CD8-positive, alpha-beta memory T cell (primary cell): ENCODE measurements around the gene FBXW10B. TPM values are rescaled to one million over a fixed set of nuclear protein-coding genes. Genes with fewer than 3 reads are reported as not detected.
"Not testable (repeated sequence)": the region's sequence is repeated elsewhere in the genome, so short reads cannot be mapped to it uniquely, and the experiment has no call there.

Experiments used
- CTCF ChIA-PET: fragments of 350-600 bp; sonication (Branson Sonifier 250); formaldehyde crosslinking; loops from one replicate; lab custom pipeline; 2021; ENCODE audit warnings: antibody characterized with exemption; lab: Charles Lee
- POLR2A ChIA-PET: fragments of 350-600 bp; sonication (Branson Sonifier 250); formaldehyde crosslinking; loops from one replicate; lab custom pipeline; 2021; ENCODE audit warnings: antibody characterized with exemption; lab: Charles Lee
- DNase-seq, 5 donors: peaks; one replicate each; pipeline versions ENCODE4 v3.0.0 to v3.0.0-alpha.2; 2020 to 2022; ENCODE audit warnings: mixed read lengths in 1 of 5
- H3K27ac ChIP-seq: one replicate; pipeline ENCODE4 v1.7.0; 2013; ENCODE audit warnings: low read depth, mild to moderate bottlenecking, low read length, moderate library complexity
- H3K27me3 ChIP-seq: 2 replicates; pipeline ENCODE4 v1.7.0; 2013; ENCODE audit warnings: low read length, mild to moderate bottlenecking; ENCODE audit not compliant: insufficient read depth, poor library complexity, severe bottlenecking
- H3K36me3 ChIP-seq: 2 replicates; pipeline ENCODE4 v1.7.0; 2013; ENCODE audit warnings: mild to moderate bottlenecking, low read length, moderate library complexity; ENCODE audit not compliant: insufficient read depth
- H3K4me1 ChIP-seq: 2 replicates; pipeline ENCODE4 v1.7.0; 2013; ENCODE audit warnings: mild to moderate bottlenecking, low read length, moderate library complexity; ENCODE audit not compliant: insufficient read depth
- H3K4me3 ChIP-seq: 2 replicates; pipeline ENCODE4 v1.7.0; 2013; ENCODE audit warnings: mild to moderate bottlenecking, low read length
- H3K9me3 ChIP-seq: 2 replicates; pipeline ENCODE4 v1.7.0; 2013; ENCODE audit warnings: mild to moderate bottlenecking, low read length
- H3K27ac Mint-ChIP-seq, 8 donors: one replicate each; pipeline ENCODE4 v1.8.0; 2020 to 2021; ENCODE audit warnings: mixed read lengths in 8 of 8, mild to moderate bottlenecking in 6 of 8, inconsistent platforms in 3 of 8, moderate library complexity in 3 of 8
- H3K27me3 Mint-ChIP-seq, 2 donors: one replicate each; pipeline ENCODE4 v1.8.0; 2020 to 2021; ENCODE audit warnings: mixed read lengths in 2 of 2, mild to moderate bottlenecking in 1 of 2, moderate library complexity in 1 of 2
- H3K36me3 Mint-ChIP-seq, 3 donors: one replicate each; pipeline ENCODE4 v1.8.0; 2020 to 2021; ENCODE audit warnings: mixed read lengths in 3 of 3, inconsistent platforms in 1 of 3, mild to moderate bottlenecking in 1 of 3
- H3K4me1 Mint-ChIP-seq, 3 donors: one replicate each; pipeline ENCODE4 v1.8.0; 2020 to 2021; ENCODE audit warnings: mixed read lengths in 3 of 3, inconsistent platforms in 1 of 3, mild to moderate bottlenecking in 1 of 3
- H3K4me3 Mint-ChIP-seq, 7 donors: one replicate each; pipeline ENCODE4 v1.8.0; 2020 to 2021; ENCODE audit warnings: mixed read lengths in 7 of 7, mild to moderate bottlenecking in 6 of 7, moderate library complexity in 4 of 7, inconsistent platforms in 2 of 7
- H3K9me3 Mint-ChIP-seq, 5 donors: one replicate each; pipeline ENCODE4 v1.8.0; 2020 to 2022; ENCODE audit warnings: mixed read lengths in 5 of 5, mild to moderate bottlenecking in 3 of 5, moderate library complexity in 2 of 5, inconsistent platforms in 1 of 5
- polyA plus RNA-seq: library from polyadenylated mRNA; unstranded; fragments of 300-500 nt; fragmentation: Illumina TruSeq; gene quantifications from one replicate; pipeline ENCODE4 v1.2.3, GENCODE V29; 2021
- total RNA-seq, 2 experiments: library from RNA; stranded (reverse); gene quantifications; one replicate each; pipeline ENCODE4 v1.2.3, GENCODE V29; 2021

FBXW10B gene
- total and polyA plus RNA-seq, 3 experiments from 2014 or later, result 0.26 to 0.89 TPM; not detected in 1

DNA sequence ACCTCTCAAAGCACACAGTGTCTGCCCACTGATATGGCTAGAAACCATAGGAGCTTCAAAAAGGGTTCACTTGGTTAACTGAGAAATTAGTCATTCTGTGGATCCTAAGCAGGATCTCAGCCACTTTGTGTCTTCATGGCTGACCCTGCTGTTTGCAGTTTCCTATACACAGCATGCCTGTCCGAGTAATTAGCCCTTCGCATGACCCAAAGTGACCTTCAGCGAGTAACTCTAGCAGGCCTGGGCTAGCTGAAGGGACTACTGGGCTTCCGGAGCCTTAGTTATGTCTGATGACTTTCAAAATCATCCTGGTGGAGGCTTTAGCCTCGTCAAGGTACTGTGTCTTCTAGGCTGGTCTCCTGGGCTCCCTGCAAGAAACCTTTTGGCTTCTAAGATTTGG, 28.9 kb upstream of the FBXW10B start:
- no peaks in the 10 kb centered on the region for H3K27me3 ChIP-seq
- H3K4me1 ChIP-seq, result no peaks in the 10 kb centered on the region
- no peak overlapping the region for H3K27ac Mint-ChIP-seq
- no peaks in the 10 kb centered on the region for H3K9me3 Mint-ChIP-seq
- DNase-seq, result no peak
- H3K27me3 Mint-ChIP-seq, result no peaks in the 10 kb centered on the region
- H3K36me3 Mint-ChIP-seq, result peaks cover 0 to 3% (median 0%) of the 10 kb centered on the region in 3 donors
- H3K27ac ChIP-seq, result no peak overlapping the region
- H3K4me3 ChIP-seq, result no peak overlapping the region
- peaks cover 7 to 11% (median 7%) of the 10 kb centered on the region in 3 donors for H3K4me1 Mint-ChIP-seq
- H3K36me3 ChIP-seq, result no peaks in the 10 kb centered on the region
- CTCF ChIA-PET, result no interaction called here
- POLR2A ChIA-PET, result no interaction called here
- no peaks in the 10 kb centered on the region for H3K9me3 ChIP-seq
- H3K4me3 Mint-ChIP-seq, result no peak overlapping the region

DNA sequence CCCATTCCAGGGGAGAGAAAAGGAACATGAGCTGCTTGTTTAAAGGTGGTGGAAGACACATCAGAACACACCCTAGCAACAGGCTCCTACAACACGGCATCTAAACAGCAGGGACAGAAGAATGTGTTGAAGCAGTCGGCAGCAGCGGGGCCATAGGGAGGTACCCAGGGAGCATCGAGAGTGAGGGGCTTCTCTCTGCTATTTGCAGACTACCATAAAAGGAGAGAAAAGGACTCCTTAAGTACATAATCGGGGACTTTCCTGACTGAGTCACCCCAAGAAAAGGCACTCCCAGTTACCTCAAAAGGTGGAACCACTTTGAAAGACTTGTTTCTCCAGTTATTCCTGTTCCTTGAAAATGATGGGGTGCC, 26.4 kb upstream of the FBXW10B start:
- H3K27me3 Mint-ChIP-seq, H3K27ac ChIP-seq, H3K4me1 ChIP-seq, H3K27me3 ChIP-seq, H3K36me3 Mint-ChIP-seq, H3K4me3 Mint-ChIP-seq, H3K9me3 ChIP-seq, H3K4me1 Mint-ChIP-seq, H3K9me3 Mint-ChIP-seq, POLR2A ChIA-PET, DNase-seq, CTCF ChIA-PET, H3K4me3 ChIP-seq, H3K36me3 ChIP-seq: not testable (repeated sequence)
- peak overlapping the region in 1 of 8 donors; percentile 13 for H3K27ac Mint-ChIP-seq

- H3K36me3 Mint-ChIP-seq, H3K4me3 ChIP-seq, H3K27me3 ChIP-seq, POLR2A ChIA-PET, H3K4me1 ChIP-seq, H3K9me3 ChIP-seq, H3K27me3 Mint-ChIP-seq, DNase-seq, H3K4me1 Mint-ChIP-seq, CTCF ChIA-PET, H3K36me3 ChIP-seq, H3K27ac ChIP-seq, H3K9me3 Mint-ChIP-seq: not testable (repeated sequence)
- Mint-ChIP-seq H3K4me3 (peak overlapping the region in 1 of 7 donors; percentile 52), H3K27ac (peak overlapping the region in 1 of 8 donors; percentile 13)
Observed at GRCh38 chr17:15645099-15645941, 25.8 kb upstream of the FBXW10B start.

- H3K9me3 Mint-ChIP-seq, H3K4me3 ChIP-seq, POLR2A ChIA-PET, H3K27me3 Mint-ChIP-seq, H3K4me1 ChIP-seq, H3K27me3 ChIP-seq, CTCF ChIA-PET, H3K4me1 Mint-ChIP-seq, H3K36me3 ChIP-seq, H3K9me3 ChIP-seq, H3K27ac ChIP-seq, H3K27ac Mint-ChIP-seq, H3K4me3 Mint-ChIP-seq, H3K36me3 Mint-ChIP-seq, DNase-seq: not testable (repeated sequence)
Observed at GRCh38 chr17:15642505-15643251, 23.2 kb upstream of the FBXW10B start.

DNA sequence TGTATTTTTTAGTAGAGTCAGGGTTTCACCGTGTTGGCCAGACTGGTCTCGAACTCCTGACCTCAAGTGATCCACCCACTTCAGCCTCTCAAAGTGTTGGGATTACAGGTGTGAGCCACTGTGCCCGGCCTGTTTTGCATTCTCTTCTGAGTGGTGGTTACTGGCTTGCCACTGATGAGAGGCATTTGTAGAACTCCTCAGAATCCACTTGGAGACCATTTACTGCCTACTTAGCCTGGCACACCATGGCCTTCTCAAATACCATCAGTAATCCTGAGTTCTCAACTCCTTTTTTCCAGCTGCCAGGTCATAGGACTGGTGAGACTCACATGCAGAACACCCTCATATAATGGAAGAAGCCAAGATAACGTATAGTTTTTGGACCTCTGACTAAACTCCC, 22.5 kb upstream of the FBXW10B start:
- H3K27ac ChIP-seq, H3K27me3 ChIP-seq, H3K36me3 ChIP-seq, H3K9me3 ChIP-seq, H3K4me1 ChIP-seq, H3K4me1 Mint-ChIP-seq, H3K27me3 Mint-ChIP-seq, DNase-seq, H3K27ac Mint-ChIP-seq, H3K4me3 ChIP-seq, H3K9me3 Mint-ChIP-seq, H3K4me3 Mint-ChIP-seq, POLR2A ChIA-PET, H3K36me3 Mint-ChIP-seq, CTCF ChIA-PET: not testable (repeated sequence)

GRCh38 chr17:15630930-15631453, 11.5 kb upstream of the FBXW10B start:
- H3K27me3 ChIP-seq, H3K4me1 Mint-ChIP-seq, H3K4me1 ChIP-seq, H3K36me3 ChIP-seq, H3K4me3 Mint-ChIP-seq, H3K27me3 Mint-ChIP-seq, POLR2A ChIA-PET, H3K9me3 Mint-ChIP-seq, H3K9me3 ChIP-seq, DNase-seq, CTCF ChIA-PET, H3K27ac Mint-ChIP-seq, H3K27ac ChIP-seq, H3K4me3 ChIP-seq: not testable (repeated sequence)
- H3K36me3 Mint-ChIP-seq, result peaks cover 0 to 12% (median 7%) of the 10 kb centered on the region in 3 donors

DNA sequence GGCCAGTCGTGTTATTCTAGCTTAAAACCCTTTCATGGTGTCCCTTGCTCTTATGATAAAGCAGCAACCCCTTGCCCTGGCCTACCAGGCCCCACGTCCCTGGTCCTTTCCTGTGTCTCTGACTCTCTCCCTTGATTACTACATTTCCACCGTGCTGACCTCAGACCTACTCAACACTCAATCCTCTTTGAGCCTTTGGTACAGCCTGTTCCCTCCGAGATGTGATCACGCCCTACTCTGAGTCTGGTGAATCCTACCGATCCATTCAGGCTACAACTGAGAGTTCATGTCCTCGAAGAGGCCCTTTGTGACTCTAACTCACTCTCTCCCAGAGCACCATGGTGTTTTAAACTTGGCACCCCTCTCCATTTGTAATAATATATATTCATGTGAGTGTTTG, 10.5 kb upstream of the FBXW10B start:
- H3K27ac Mint-ChIP-seq, H3K27me3 ChIP-seq, DNase-seq, POLR2A ChIA-PET, H3K9me3 ChIP-seq, H3K36me3 ChIP-seq, H3K9me3 Mint-ChIP-seq, H3K27ac ChIP-seq, H3K4me3 Mint-ChIP-seq, H3K27me3 Mint-ChIP-seq, H3K4me1 ChIP-seq, CTCF ChIA-PET, H3K4me1 Mint-ChIP-seq, H3K4me3 ChIP-seq: not testable (repeated sequence)
- peaks cover 0 to 12% (median 7%) of the 10 kb centered on the region in 3 donors for H3K36me3 Mint-ChIP-seq

GRCh38 chr17:15623661-15624209, 4.2 kb upstream of the FBXW10B start:
- not testable (repeated sequence) for H3K9me3 Mint-ChIP-seq

More at GRCh38 chr17:15623661-15624209, 4.2 kb upstream of the FBXW10B start:
- POLR2A ChIA-PET, H3K27me3 ChIP-seq, H3K27ac Mint-ChIP-seq, H3K4me1 ChIP-seq, H3K4me3 Mint-ChIP-seq, H3K36me3 Mint-ChIP-seq, DNase-seq, H3K4me3 ChIP-seq, H3K9me3 ChIP-seq, H3K4me1 Mint-ChIP-seq, H3K36me3 ChIP-seq, H3K27me3 Mint-ChIP-seq, H3K27ac ChIP-seq, CTCF ChIA-PET: not testable (repeated sequence)
